HG03354 (cell line): ENCODE results near the gene MEGF11.

ENCODE experiments used
- ATAC-seq: cut with Tn5 transposase; IDR thresholded peaks from one replicate; pipeline ENCODE4 v1.9.1; 2021; ENCODE audit warnings: mild to moderate bottlenecking; ENCODE audit not compliant: unreplicated experiment, poor library complexity, severe bottlenecking

Gene MEGF11

DNA sequence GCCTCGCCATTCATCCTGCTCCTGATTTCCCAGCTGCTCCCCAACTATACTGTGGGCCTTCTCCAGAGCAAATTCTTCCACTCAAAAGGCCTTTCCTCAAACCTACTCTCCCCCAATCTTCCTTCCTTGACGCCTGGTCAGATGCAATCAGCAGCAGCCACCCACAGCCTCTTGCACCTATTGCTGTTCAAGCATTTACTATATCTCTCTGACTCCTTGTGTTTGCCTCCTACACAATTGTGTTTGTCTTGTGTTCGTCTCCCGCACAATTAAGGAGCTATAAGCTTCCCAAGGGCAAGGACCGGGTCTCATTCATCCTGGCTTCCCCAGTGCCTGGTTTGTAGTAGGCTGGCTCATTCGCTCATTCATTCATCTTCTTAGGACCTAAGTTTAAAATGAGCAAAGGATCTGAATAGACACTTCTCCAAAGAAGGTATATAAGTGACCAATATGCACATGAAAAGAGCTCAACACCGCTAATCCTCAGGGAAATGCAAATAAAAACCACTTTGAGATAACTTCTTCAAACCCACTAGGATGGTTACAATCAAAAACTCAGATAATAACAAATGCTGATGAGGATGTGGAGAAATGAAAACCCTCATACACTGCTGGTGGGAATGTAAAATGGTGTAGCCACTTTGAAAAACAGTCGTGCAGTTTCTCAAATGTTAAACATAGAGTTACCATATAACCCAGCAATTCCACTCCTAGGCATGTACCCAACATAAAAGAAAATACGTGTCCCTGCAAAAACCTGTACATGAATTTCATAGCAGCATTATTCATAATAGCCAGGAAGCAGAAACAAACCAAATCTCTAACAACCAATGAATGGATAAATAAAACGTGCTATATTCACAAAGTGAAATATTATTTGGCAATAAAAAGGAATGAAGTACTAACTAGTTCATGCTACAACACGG is 31.0 kb downstream of the MEGF11 start:
- ATAC-seq: no peak

DNA sequence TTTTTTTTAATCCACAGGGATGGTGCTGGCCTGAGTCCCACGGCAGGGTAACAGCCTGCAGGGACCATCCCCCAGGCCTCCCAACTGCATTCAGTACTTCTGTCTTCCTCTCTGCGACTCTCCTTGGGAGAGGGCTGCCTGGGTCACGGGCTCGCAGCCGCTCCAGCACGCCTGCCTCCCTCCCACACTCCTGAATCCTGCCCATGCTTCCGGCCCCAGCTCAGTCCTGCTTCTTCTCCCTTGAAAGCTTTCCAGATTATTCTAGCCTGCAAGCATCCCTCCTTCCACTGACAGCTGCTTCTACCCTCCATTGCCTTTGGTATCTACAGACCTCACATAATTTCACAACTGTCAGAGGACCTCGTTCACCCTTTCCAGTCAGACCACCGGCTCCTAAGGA is 32.4 kb downstream of the MEGF11 start:
- no peak for ATAC-seq

DNA sequence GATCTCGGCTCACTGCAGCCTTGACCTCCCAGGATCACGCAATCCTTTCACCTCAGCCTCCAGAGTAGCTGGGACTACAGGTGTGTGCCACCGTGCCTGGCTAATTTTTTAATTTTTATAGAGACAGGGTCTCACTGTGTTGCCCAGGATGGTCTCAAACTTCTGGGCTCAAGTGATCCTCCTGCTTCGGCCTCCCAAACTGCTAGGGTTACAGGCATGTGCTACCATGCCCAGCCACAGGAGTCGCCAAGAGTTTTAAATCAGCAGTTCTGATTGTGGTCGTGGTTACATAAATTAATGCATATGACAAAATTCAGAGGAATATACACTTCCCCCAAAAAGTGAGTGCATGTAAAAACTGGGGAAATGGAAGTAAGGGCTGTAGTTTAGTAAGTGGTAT is 32.9 kb downstream of the MEGF11 start:
- ATAC-seq: no peak

DNA sequence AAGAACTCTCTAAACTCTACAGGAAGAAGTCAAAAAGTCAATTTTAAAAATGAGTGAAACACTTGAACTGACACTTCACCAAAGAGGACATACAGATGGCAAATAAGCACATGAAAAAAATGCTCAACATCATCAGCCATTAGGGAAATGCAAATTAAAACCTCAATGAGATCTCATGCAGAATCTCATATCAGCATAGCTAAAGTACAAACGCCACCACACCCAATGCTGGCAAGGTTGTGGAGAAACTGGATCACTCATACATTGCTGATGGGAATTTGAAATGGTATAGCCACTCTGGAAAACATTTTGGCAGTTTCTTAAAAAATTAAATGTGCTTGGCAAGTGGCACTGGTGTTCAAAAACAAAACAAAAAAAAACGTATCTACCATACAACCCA is 34.2 kb downstream of the MEGF11 start:
- ATAC-seq: no peak

DNA sequence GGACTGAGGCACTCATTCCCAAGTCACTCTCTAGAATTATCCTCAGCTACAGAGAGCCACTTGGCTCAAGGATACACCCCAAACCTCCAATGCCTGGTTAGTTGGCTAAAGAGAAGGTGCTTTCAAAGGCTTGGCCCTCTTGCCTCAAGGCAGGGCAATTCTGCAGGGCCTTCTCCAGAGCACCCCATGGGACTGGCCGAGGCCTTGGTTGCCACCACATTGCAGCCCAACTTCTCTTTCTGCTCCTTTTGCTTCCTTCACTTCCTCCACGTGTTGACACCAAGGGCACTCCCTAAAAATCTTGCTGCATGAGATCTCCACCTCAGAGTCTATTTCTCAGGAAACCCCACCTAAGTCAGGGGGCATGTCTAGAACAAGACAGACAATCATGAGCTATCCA is 36.7 kb downstream of the MEGF11 start:
- ATAC-seq: no peak

DNA sequence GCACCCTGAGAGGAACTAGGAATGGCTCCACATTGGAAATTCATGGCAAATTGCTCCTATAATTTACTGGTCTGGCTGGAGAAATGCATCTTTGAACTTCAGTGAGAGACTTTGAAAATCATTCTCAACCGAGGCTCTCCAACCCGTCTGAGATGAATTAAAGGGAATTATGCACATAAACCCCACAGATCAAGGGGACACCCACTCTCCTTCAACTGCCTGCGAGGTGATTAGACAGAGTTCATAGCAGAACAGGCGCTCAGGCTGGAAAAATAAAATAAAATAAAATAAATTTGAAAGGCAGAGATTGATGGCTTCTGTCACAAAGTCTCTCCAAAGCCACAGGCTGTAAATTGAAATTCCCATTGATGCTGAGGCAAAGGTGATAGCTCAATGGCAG is 37.7 kb downstream of the MEGF11 start:
- ATAC-seq: no peak

DNA sequence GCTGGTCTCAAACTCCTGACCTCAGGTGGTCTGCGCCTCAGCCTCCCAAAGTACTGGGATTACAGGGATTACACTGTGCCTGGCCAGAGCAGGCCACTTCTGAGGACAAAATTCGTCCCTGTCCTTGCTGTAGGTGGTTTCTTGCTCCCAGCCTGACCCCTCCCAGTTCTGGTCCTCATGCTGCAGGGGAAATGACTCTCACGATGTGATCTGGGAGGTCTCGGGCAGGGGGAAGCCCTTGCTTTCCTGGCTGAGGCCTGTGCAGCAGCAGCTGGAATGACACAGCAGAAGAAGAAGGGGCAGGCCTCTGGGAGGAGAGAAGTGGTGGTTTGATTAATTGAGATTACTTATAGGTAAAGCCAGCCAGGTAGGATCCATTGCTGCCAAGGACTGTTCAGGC is 39.3 kb downstream of the MEGF11 start:
- ATAC-seq: no peak

DNA sequence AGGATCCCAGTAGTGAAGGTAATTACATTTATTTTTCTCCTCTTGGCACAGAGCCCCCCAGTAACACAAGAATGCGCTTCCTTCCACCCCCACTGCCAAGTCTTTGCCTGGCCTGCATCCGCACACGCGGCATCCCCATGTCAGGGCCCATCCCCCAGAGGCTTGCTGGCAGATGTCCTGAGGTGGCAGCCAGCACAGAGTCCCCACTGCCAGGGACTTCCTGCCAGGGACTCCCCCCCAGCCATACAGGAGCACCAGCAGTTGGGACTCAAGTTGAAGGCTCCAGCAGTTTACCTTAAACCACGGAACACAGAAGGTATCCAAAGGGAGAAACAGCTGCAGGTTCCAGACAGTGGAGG is 41.0 kb downstream of the MEGF11 start:
- ATAC-seq: no peak

DNA sequence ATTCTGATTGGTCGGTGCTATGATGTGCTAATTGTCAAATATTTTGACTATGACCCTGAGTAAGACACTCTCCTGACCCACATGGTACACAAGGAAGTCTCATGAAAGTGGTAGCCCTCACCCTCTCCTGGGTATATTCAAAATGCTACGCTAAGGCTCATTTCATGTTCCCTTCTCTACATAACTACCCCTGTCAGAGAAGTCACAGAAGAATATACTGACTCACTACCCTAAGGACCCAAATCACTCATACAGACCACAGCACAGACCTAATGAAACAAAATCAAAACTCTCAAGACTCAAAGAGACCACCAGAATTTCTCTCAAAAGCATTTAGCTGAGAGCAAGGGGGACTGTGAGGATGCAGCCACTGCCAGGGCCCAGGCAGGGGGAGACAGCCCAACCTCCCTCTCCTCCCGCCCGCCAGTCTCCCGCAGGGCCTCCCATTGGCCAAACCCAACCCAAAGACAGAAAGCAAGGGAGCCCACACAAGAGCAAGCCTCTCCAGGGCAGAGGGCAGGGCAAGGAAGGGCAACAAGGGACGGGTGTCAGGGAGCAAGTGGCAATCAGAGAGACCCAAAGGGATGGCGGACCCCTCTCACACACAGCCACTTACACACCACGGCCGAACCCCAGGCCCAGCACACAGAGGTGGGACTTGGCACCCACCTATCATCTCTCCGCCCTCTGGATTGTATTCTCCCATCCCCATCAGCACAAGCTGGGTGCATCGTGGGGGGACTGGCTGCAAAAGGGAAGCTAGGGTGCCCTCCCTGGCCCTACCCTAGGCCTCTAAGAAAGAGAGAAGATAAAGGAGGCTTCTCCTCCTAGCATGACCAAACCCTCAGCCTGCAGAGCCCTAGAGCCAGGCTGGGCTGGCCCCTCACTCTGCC is 41.6 kb downstream of the MEGF11 start:
- no peak for ATAC-seq

DNA sequence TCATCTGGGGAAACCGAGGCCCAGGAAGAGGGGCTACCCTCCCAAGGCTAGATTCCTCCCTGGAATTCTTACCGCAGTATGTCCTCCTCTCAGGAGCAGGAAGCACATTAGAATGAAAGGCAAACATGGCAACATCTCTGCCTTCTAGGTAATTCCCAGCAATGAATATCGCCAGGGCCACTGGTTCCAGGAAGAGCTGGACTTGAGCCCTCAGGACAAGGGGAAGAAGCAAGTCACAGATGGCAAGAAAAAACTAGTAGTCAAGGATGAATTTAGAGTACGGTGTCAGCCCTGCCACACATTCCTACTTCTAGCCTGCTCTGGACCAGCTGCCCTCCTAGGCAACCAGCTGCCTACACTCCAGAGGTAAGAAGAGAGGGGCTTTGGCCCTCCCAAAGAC is 42.9 kb downstream of the MEGF11 start:
- ATAC-seq: no peak

DNA sequence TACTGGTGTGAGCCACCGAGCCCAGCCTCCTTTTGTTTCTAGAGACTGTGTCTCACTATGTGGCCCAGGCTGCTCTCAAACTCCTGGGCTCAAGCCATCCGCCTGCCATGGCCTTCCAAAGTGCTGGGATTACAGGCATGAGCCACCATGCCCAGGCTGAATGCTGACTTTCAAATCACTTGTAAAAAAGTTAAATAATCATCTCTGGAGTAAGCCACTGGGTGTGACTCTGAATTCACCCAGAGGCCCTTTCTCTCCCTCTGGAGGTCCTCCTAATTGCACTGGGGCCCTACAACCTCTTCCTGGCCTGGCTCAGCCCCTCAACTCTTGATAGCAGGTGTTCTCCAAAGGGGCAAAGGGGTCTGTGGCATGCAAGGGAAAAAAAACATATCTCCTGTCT is 54.8 kb downstream of the MEGF11 start:
- no peak for ATAC-seq

DNA sequence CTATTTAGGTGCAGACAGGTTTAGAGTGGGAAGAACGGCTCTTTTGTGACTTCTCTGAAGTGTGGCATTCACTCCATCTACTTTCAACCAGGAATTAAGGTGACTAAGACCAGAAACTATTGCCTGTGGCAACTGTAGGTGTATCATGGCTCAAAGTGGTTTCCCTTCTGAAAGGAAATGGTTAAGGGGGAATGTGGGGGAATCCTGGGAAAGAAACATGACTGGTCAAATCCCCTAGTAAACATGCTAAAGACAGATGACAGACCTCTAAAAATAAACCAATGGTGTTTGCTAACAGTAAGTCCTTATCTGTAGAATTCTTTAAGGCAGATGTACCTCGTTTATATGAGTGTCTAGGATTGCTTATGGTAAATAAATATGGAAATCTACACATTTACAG is 56.9 kb downstream of the MEGF11 start:
- ATAC-seq: no peak

DNA sequence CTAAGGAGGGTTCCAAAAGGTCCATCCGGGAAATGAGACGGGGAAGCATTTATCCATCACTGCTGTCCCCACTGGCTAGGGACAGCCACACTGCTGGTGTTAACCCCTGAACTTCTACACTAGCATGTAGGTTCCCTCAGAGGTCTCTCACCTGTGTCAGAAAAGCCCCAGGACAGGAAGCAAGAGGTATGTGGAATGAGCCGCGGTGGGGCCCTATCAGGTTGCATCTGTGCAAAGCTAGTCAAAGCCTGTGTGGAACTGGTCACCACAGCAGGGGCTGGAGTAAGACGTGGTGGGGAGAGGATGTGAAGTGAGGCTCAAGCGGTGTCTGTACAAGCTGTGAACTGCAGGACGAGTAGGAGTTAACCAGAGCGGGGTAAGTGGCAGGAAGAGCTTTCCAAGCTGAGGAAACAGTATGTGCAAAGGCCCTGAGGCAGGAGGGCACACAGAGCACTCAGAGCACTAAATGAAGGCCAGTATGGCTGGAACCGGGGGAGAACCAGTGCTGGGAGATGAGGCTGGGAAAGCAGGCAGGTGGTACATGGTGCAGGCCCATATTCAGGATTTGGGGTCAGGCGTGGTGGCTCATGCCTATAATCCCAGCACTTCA is 57.8 kb downstream of the MEGF11 start:
- ATAC-seq: no peak

DNA sequence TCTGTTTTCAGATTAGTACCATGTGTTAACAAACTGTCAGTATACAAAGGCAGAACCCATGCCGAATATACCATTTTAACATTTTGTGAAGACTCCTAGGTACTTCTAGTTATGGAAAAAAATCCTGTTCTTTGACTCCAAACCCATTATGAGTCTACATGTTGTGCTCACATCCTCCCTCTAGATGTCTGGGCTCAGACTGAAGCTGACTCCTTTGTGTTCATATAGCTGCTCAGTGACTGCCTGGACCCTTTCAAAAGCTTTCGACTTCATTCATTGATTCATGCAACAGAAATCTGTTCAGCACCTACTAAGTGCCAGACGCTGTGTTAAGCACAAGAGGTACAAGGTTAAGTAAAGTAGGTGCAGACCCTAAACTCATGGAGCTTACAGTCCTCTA is 60.5 kb downstream of the MEGF11 start:
- no peak for ATAC-seq

DNA sequence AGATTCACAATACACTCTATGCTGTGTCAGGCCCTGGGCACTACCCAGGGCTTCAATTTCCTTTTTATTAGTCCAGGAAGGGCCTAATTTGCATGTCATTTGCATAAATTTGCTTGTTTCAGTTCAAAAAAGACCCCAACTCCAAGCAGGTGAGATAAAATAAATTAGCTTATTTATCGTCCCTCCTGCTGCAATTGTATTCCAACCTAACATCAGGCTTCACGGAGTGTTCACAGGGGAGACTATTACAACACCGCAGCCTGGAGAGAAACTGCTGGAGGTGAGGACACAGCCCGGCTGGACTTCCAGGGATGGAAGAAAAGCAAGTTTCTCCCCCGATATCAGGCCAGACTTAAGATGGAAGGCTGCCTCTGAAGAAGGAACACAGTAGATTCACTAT is 62.8 kb downstream of the MEGF11 start:
- no peak for ATAC-seq

DNA sequence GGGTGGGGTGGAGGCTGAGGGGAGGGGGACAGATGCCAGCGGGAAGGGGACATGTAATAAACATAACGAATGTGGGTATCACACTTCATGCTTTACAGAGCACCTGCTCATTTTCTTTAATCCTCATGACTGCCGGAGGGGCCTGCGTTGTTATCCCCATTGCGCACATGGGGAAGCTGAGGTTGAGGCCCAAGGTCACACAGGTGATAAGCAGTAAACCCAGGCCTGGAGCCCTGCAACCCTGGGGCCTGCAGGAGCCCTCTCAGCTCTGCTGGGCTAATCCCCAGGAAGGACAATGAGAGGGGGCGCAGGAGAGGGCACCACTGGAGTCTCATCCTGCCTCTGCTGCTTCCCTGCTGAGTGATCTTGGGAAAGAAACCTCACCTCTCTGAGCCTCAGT is 64.3 kb downstream of the MEGF11 start:
- ATAC-seq: no peak

DNA sequence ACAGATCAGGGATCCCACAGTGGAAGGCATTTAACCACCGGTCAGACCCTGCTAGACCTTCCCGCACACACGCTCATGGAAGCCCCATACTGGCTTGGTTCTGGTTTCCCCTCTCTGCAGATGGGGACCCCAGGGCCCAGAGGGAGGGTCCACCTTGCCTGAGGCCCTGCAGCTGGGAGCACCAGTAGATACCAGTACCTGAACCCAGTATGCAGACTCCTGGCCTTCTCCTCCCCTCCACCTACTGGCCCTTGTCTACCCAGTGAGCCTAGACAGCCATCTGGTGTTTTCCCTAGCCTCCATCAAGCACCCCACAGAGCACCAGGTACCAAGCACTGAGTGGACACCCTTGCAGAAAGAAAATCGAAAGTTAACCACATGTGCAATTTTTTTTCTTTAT is 65.1 kb downstream of the MEGF11 start:
- no peak for ATAC-seq

DNA sequence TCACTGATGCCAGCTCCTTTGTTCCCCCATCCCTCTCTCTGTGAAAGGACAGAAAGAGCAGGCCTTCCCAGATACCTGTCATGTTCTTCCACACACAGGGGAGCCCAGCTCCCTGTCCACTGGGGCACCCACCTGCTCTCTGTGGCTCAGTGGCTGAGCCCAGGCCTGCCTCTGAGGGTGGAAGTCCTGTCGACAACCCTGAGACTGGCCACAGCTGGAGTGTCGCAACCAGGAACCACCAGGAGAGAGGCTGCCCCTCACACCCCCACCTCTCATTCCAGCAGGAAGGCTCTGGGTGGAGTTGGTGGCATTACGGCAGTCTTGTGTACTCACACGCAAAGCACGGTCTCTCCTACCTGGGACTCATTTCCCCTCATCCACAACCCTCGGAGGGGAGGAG is 66.3 kb downstream of the MEGF11 start:
- no peak for ATAC-seq

DNA sequence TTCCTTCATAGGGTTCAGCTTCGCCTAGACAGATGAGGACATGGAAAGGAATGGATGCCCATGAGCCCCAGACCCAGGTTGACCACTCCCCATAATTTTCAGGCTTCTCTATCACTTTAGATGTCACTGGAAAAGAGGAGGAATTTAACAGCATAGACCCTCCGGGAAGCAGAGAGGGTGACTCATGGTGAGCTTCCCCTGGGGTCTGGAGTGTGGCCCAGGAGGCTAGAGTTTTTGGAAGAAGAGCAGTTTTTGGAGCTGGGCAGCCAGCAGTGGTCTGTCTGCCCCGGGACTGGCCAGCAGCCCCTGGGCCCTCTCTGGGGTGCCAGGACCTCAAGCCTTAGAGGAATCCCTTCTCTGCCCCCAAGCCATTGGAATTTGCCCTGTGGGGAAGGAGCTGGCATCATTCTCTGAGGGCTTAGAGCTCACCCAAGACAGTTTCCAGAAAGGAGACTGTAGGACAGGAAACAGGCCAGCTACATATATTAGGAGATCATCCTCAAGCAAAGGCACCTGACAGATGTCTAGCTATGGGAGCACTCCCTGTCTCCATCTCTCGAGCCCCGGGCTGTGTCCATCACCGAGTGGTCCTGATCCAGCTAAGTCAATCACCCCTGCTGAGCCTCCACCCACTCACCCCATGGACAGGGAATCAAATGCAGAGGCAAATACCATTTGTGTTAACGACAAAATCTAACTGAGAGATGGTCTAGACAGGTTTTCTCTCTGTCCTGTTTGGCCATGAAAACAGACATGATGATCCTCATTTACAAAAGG is 67.3 kb downstream of the MEGF11 start:
- no peak for ATAC-seq
